Stimulated activated naive CD8-positive, alpha-beta T cell treated with anti-CD3 and anti-CD28 coated beads, Interleukin-15, amount 100 ng/mL, for 72 hours (primary cell): ENCODE results near the gene CD8A.

ENCODE experiments used
- ATAC-seq: fragments of 150-1000 bp; cut with Tn5 transposase; 2 replicates; pipeline ENCODE4 v1.10.0; 2021; ENCODE audit warnings: mild to moderate bottlenecking, moderate library complexity
- DNase-seq, 2 donors: peaks; one replicate each; pipeline ENCODE4 v3.0.0; 2021 to 2022
- H3K27ac Mint-ChIP-seq, 2 donors: one replicate each; pipeline ENCODE4 v1.8.0; 2022; ENCODE audit warnings: mild to moderate bottlenecking in 2 of 2, mixed read lengths in 2 of 2, moderate library complexity in 2 of 2
- H3K27me3 Mint-ChIP-seq: one replicate; pipeline ENCODE4 v1.8.0; 2022; ENCODE audit warnings: mixed read lengths
- H3K4me1 Mint-ChIP-seq: one replicate; pipeline ENCODE4 v1.8.0; 2022; ENCODE audit warnings: mild to moderate bottlenecking, mixed read lengths
- H3K4me3 Mint-ChIP-seq, 2 donors: one replicate each; pipeline ENCODE4 v1.8.0; 2022; ENCODE audit warnings: mild to moderate bottlenecking in 2 of 2, mixed read lengths in 2 of 2, moderate library complexity in 1 of 2
- H3K9me3 Mint-ChIP-seq, 2 donors: one replicate each; pipeline ENCODE4 v1.8.0; 2022; ENCODE audit warnings: mixed read lengths in 2 of 2

The CD8A gene

DNA sequence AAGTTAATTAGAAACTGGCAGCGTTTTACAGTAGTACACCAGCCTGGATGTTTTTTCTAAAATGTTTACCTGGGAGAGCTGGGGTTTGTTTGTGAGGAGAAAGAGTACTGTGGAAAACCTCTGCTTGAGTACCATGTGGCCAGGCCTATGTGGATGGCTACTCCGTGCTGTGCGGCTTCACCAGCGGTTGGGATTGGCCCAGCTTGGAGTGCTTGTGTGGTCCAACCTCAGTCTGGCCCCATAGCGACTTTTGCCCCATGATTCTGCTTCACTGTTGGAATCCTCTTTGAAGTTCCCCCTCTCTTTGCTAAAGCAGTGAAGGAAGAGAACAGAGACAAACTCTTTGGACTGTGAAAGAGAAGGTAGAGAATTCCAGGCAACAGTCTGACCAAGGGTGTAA is 15.9 kb downstream of the CD8A start:
- Mint-ChIP-seq H3K9me3 (no peaks in the 10 kb centered on the region), H3K27ac (no peak overlapping the region), H3K27me3 (no peaks in the 10 kb centered on the region), H3K4me1 (peaks cover 19% of the 10 kb centered on the region), H3K4me3 (no peak overlapping the region)
- ATAC-seq (no peak), DNase-seq (no peak)

DNA sequence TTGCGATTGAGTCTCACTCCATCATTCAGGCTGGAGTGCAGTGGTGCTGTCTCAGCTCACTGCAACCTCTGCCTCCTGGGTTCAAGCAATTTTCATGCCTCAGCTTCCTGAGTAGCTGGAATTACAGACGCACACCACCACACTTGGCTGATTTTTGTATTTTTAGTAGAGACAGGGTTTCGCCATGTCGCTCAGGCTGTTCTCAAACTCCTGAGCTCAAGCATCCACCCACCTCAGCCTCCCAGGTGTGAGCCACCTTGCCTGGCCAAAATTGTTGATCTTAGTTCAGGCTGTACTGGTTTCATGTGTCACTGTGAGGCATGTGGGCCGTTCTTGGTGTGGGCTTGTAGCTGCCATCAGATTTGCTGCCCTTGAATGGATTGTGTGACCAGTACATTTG is 18.1 kb downstream of the CD8A start:
- DNase-seq (no peak), ATAC-seq (no peak)
- Mint-ChIP-seq H3K9me3 (no peaks in the 10 kb centered on the region), H3K27me3 (no peaks in the 10 kb centered on the region), H3K4me1 (peaks cover 14% of the 10 kb centered on the region), H3K27ac (peak overlapping the region in 1 of 2 donors; percentile 54), H3K4me3 (no peak overlapping the region)

DNA sequence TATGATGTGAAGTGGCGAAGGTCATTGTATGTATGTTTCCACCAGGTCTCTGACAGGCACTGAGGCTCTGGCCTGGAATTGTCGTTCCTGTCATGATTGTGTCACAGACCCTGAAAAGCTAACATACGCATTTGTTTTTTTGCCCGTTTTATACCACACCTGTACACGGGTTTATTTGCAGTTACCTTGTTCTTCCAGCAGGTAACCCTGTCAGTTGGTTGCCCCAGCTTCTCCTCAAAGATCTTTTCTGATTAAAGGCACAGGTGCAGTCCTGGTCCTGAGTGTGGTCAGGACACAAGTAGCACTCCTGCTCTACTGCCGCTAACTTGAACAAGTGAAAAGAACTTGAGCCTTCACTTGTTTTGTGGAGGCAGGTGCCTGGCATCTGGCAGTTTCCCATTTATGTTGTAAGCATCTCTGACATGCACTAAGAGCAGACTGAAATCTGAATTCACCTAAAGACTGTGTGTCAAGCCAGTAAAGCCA is 19.9 kb downstream of the CD8A start:
- H3K4me1 Mint-ChIP-seq: peaks cover 14% of the 10 kb centered on the region
- no peak overlapping the region for H3K4me3 Mint-ChIP-seq
- ATAC-seq (no peak), DNase-seq (no peak)
- H3K9me3 Mint-ChIP-seq: no peaks in the 10 kb centered on the region
- H3K27me3 Mint-ChIP-seq: no peaks in the 10 kb centered on the region
- H3K27ac Mint-ChIP-seq: no peak overlapping the region

DNA sequence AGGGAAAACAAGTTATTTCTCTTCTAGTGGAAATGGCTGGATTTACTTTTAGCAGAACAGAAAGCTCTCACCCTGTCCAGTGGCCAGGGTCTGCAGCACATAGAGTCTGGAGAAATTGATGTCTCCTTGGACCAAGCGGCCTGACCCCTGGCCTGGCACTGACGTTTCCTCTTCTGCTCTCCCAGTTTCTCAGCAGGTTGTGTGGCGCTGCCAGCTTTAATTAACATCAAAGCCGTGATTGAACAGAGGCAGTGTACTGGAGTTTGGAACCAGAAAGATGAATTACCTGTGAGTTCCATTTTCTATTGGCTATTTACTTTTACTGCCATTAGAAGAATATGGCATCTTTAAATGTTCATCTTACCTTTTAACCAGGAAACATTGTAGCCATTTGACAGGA is 20.9 kb downstream of the CD8A start:
- Mint-ChIP-seq H3K4me3 (no peak overlapping the region), H3K9me3 (no peaks in the 10 kb centered on the region), H3K27ac (peak overlapping the region in 1 of 2 donors; percentile 65), H3K27me3 (no peaks in the 10 kb centered on the region), H3K4me1 (peaks cover 21% of the 10 kb centered on the region)
- DNase-seq: no peak
- ATAC-seq: no peak

DNA sequence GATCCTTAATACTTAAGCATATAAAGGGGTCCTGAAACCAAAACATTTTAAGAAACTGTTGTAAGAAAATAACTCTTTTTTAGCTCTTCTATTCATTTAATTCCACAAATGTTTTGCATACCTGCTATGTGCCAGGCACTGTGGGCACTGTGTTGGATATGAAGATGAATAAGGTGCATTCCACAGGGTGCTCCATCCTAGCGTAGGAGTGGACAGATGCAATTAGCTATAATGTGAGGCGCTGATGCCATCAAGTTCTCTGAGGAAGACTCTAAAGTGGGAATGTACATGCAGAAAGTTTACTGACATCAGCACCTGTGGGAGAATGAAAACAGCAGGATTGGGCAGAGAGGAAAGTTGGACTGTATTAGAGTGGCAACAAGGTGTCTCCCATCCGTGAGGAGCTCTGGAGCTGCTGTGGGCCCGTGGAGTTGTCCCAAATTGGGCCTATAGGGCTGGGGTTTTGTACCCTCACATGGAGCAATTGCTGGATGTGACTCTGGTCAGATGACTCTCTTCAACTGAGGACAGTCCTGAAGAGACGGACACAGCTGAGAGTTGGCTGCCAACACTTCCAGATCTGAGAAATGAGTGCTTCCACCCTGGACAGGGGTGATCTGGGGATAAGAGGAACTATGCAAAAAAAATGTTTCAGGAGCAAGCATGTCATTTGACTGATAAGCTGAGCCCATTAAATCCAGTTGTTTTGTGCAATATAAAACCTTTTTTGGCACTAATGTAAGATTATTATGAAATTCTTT is 22.3 kb downstream of the CD8A start:
- H3K4me3 Mint-ChIP-seq: no peak overlapping the region
- H3K4me1 Mint-ChIP-seq: peaks cover 27% of the 10 kb centered on the region
- no peaks in the 10 kb centered on the region for H3K9me3 Mint-ChIP-seq
- H3K27me3 Mint-ChIP-seq: no peaks in the 10 kb centered on the region
- no peak for DNase-seq
- no peak for ATAC-seq
- H3K27ac Mint-ChIP-seq: no peak overlapping the region

DNA sequence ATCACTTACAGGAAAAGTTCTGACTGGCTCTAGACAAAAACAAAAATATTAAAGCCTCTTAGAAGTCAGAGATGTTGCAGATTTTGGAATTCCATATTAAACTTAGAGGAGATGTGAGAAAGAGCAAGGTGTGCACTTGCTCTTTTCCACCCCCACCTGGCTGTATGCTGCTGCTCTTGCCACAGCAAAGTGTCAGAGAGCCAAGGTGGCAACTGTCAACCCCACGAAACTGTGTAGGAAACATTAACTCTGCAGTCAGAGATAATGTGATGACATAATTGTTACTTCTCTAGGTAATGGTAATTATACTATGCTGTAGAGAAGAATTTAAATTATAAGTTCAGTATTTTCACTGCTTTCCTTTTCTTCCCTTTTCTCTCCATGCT is 25.4 kb downstream of the CD8A start:
- Mint-ChIP-seq H3K4me1 (peaks cover 37% of the 10 kb centered on the region), H3K4me3 (no peak overlapping the region), H3K9me3 (no peaks in the 10 kb centered on the region), H3K27me3 (no peaks in the 10 kb centered on the region), H3K27ac (no peak overlapping the region)
- no peak for ATAC-seq
- no peak for DNase-seq

DNA sequence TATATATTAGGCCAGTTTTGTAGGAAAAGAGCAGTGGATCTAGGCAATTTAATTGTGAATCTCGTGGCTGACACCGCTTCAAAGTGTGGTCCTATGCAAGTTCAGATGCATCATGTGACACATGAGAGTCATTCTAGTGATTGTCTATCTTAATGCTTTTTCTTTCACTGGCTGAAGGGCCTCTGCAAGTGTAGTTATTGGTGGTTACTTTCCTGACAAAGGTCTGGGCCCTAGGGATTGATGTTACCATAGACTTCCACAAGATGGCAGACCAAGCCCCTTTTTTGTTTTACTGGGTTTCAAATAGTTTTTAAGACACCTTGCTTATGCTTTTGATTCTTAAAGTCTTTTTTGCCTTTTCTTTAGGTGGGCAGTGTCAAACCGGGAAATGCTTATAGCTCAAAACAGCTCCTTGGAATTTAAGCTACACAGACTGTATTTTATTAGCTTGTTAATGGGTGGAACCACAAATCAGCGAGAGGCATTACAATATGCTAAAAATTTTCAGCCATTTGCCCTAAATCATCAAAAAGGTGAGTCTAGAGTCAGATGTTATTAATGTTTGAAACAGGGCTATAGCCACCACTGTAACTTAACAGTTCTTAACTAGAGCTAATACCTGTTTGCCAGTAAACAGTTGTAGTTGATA is 25.9 kb downstream of the CD8A start:
- H3K27ac Mint-ChIP-seq: peak overlapping the region; percentile 12 to 92
- H3K4me1 Mint-ChIP-seq: peaks cover 39% of the 10 kb centered on the region
- ATAC-seq (peak; percentile 96), DNase-seq (peak; percentile 60 to 62)
- H3K4me3 Mint-ChIP-seq: peak overlapping the region; percentile 31 to 33
- H3K9me3 Mint-ChIP-seq: no peaks in the 10 kb centered on the region
- H3K27me3 Mint-ChIP-seq: no peaks in the 10 kb centered on the region

DNA sequence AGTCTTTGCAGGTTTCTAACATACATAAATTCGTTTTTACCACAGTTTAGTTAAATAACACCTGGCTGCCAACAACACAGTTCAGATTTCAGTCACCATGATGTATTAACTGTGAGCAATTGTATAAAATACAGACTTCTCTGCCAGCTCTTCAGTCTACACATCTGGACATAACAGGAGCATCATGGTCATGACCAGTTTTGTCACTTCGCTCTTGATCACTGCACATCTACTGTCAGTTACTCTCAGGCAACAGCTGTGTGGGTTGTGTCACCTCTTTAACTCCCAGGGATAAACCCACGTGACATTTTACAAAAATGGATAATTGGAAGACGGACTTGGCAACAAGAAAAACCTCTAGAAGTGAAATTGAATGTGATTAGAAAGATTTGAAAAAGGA is 30.3 kb downstream of the CD8A start:
- H3K4me1 Mint-ChIP-seq: peaks cover 57% of the 10 kb centered on the region
- no peaks in the 10 kb centered on the region for H3K9me3 Mint-ChIP-seq
- ATAC-seq (no peak), DNase-seq (no peak)
- peak overlapping the region in 1 of 2 donors; percentile 6 for H3K27ac Mint-ChIP-seq
- no peaks in the 10 kb centered on the region for H3K27me3 Mint-ChIP-seq
- H3K4me3 Mint-ChIP-seq: no peak overlapping the region

DNA sequence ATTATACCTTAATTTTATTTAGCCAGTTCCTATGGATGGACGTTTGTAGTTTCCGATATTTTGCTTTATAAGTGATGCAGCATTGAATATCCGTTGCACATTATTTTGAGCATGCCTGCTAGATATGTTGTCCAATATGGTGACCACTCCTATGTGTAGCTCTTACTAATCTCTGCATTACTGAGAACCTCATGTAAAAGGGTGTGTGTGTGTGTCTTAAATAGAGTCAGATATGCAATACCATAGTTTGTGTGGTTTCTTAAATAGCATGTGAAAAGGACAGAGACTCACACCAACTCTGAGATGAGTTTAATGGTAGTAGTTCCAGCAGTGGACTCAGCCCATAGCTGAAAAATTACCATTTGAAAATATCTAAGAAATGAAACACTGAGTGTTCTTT is 32.3 kb downstream of the CD8A start:
- ATAC-seq: no peak
- Mint-ChIP-seq H3K4me3 (no peak overlapping the region), H3K27me3 (no peaks in the 10 kb centered on the region), H3K27ac (no peak overlapping the region), H3K4me1 (peaks cover 42% of the 10 kb centered on the region), H3K9me3 (no peaks in the 10 kb centered on the region)
- no peak for DNase-seq

DNA sequence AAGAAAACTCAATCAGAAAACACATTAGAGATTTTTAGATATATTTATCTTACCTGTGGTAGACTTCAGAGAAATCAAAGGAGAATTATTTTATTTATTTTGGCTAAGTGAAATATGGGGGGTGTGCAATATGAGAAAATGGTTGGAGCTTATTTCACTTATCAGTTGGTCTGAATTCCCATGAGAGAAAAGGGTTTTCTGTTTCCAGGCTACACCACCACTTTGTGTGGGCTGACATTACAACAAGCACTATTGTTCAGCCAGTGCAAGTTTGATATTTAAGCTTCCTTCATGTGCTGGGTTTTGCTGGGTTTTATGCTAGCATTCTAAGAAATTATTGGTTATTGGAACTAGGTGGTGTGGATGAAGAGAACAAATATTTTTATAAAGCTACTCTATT is 37.1 kb downstream of the CD8A start:
- no peak for ATAC-seq
- H3K27ac Mint-ChIP-seq: no peak overlapping the region

DNA sequence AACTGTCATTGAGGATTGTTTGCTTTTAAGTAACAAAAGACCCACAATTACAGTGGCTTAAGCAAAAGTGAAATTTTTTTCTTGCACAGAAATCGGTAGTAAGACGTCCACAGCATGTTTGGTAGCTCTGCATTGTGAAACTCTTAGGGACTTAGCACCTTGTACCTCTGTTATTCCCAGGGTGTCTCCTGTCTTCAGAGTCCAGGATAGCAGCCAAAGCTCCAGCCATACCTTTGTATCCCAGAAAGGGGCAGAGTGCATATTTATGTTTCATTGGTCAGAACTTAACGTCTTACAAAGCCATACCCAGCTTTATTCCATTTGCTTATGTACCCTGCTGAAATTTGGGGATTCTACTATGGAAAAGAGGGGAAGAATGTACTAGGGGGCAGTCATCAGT is 37.8 kb downstream of the CD8A start:
- Mint-ChIP-seq H3K9me3 (peaks cover 12 to 13% of the 10 kb centered on the region in 2 donors), H3K4me1 (peaks cover 31% of the 10 kb centered on the region), H3K27ac (no peak overlapping the region), H3K27me3 (no peaks in the 10 kb centered on the region), H3K4me3 (no peak overlapping the region)
- ATAC-seq (no peak), DNase-seq (no peak)

More for the DNA sequence above, 37.1 kb downstream of the CD8A start:
- Mint-ChIP-seq H3K27me3 (no peaks in the 10 kb centered on the region), H3K4me1 (peaks cover 31% of the 10 kb centered on the region), H3K9me3 (peaks cover 12 to 13% of the 10 kb centered on the region in 2 donors), H3K4me3 (no peak overlapping the region)
- no peak for DNase-seq

DNA sequence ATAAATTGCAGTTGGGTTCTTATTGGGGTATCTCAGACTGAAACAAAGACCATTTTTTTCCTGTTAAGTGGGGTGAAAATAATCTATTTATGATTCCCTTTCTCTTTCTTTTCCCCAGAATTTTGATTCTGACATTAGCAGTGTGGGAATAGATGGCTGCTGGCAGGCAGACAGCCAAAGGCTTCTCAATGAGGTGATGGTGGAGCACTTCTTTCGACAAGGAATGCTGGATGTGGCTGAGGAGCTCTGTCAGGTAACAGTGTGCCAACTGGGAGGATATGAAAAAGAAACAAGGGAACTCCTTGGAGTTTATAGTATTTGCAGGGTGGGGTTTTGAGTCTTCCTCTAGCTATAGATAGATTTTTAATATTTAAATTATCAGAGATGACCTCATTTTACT is 38.9 kb downstream of the CD8A start:
- no peak overlapping the region for H3K27ac Mint-ChIP-seq

DNA sequence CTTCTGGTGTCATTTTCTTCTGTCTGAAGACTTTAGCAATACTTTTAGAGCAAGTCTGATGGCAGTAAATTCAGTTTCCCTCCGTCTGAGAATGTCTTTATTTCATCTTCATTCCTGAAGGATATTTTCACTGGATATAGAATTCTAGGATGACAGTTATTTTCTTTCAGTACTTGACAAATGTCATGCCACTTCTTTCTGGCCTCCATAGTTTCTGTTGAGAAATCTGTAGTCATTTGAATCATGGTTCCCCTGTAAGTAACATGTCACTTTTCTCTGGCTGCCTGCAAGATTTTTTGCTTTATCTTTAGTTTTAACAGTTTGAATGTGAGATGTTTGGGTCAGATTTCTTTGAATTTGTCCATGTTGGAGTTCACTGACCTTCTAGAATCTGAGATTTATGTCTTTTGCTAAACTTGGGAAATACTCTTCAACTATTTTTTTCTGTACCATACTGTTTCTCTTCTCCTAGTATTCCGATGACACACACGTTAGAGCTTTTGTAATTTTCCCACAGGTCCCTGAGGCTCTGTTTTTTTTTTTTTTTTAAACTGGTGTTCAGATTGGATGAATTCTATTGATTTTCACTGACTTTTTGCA is 40.4 kb downstream of the CD8A start:
- Mint-ChIP-seq H3K27me3 (no peaks in the 10 kb centered on the region), H3K9me3 (peaks cover 12 to 13% of the 10 kb centered on the region in 2 donors), H3K4me3 (peak overlapping the region in 1 of 2 donors; percentile 17), H3K4me1 (peaks cover 52% of the 10 kb centered on the region), H3K27ac (peak overlapping the region; percentile 67 to 90)
- ATAC-seq (no peak), DNase-seq (no peak)

More for the DNA sequence above, 38.9 kb downstream of the CD8A start:
- Mint-ChIP-seq H3K4me3 (no peak overlapping the region), H3K27me3 (no peaks in the 10 kb centered on the region), H3K9me3 (peaks cover 12 to 13% of the 10 kb centered on the region in 2 donors), H3K4me1 (peaks cover 37% of the 10 kb centered on the region)
- DNase-seq (no peak), ATAC-seq (no peak)

DNA sequence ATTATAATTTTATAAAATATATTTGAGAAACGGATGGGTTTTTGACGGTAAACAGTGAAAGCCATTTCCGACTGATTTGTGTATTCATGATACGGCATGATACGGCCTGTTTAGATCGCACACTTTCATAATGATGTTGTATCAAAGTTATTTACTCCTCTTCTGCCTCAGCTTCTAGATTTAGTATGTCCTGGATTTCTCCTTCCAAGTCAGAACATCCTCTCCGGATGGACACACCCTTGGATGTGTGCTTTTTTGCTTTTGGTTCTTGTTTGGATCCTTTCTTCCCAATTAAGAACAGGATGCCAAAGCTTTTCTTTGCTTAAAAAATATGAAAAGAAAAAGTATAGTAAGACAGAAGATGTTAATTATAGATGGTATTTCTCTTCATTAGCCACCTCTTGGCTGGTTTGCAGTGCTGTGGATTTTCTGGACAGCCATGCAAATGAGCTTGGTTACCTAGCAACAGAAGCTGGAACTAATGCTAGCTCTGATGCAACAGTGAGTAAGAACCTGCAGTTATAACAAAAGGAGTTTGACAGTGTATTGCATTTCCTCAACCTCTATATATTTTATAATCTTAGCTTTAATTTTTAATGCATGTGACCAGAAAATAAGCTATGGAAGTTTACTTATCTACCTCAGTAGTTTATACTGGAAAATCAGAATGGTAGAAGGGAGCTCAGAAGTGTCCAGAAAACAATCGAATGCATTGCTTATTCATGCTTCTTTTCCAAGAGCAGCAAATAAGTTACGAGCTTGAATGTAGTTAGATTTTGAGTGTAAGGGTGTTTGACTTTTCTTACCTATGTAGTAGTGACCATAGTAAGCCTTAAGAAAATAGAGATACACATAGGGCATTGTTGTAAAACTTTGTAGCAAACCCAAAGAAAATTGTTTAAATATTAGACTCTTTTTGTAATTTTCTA is 42.7 kb downstream of the CD8A start:
- Mint-ChIP-seq H3K27ac (peak overlapping the region; percentile 98 to 100), H3K9me3 (peaks cover 12 to 13% of the 10 kb centered on the region in 2 donors), H3K4me3 (peak overlapping the region; percentile 39 to 66), H3K27me3 (no peaks in the 10 kb centered on the region), H3K4me1 (peaks cover 60% of the 10 kb centered on the region)
- peak; percentile 97 for ATAC-seq
- DNase-seq: peak; percentile 46 to 69

DNA sequence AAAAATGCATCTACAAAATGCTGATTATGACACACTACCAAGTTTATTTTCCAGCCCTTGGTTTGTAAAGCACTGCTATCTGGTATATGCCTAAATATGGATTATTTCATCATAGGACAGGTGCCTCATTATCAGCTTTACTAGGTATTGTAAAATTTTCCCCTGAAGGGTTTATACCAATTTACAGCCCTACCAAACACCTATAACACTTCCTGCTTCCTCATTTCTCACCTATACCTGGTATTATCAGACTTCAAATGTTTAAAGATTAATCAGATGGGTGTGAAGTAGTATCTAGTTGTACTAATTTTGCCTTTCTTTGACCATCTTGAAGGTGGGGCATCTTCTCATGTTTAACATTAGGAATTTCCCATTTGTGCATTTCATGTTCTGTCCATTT is 43.8 kb downstream of the CD8A start:
- Mint-ChIP-seq H3K27me3 (no peaks in the 10 kb centered on the region), H3K9me3 (peaks cover 12 to 13% of the 10 kb centered on the region in 2 donors), H3K4me3 (peak overlapping the region in 1 of 2 donors; percentile 0), H3K4me1 (peaks cover 68% of the 10 kb centered on the region), H3K27ac (peak overlapping the region; percentile 80 to 100)
- DNase-seq: no peak
- ATAC-seq: peak; percentile 46
